K562 (cell line): Measurements from ENCODE around the gene CCDC71L. TPM values are rescaled to one million over a fixed set of nuclear protein-coding genes. Genes with fewer than 3 reads are reported as not detected.

Experiments used
- PCBP2 ChIP-seq: fragments of 200-400 bp; formaldehyde crosslinking; IDR thresholded peaks from 2 replicates; pipeline ENCODE4 v1.6.1; 2018; ENCODE audit warnings: low read length, low read depth, mild to moderate bottlenecking, moderate library complexity; ENCODE audit not compliant: poor library complexity, severe bottlenecking
- POLR2G ChIP-seq: fragments of 200-400 bp; formaldehyde crosslinking; IDR thresholded peaks from 2 replicates; pipeline ENCODE4 v1.6.1; 2017; ENCODE audit warnings: low read depth, mild to moderate bottlenecking, antibody characterized with exemption, low read length, moderate library complexity
- RBM34 ChIP-seq: fragments of 200-400 bp; formaldehyde crosslinking; IDR thresholded peaks from 2 replicates; pipeline ENCODE4 v1.6.1; 2018; ENCODE audit warnings: low read length, borderline replicate concordance; ENCODE audit not compliant: insufficient read depth
- ZNF311 ChIP-seq: fragments of 250-450 bp; sonication (Bioruptor Pico); IDR thresholded peaks from 2 replicates; pipeline ENCODE4 v1.4.0; 2020; ENCODE audit warnings: mild to moderate bottlenecking, moderate library complexity
- ZSCAN29 ChIP-seq: fragments of 450-650 bp; IDR thresholded peaks from 2 replicates; pipeline ENCODE4 v1.6.1; 2017
- polyA plus RNA-seq, 8 experiments: library from polyadenylated mRNA; depleted of rRNA in 4 of 8; stranded (reverse) in 5 of 8; unstranded in 3 of 8; fragments of >200 nt; fragmentation: Nextera tagmentation in 2 of 8; fragmentation: Illumina TruSeq in 1 of 8; extraction: Ambion mirVana in 2 of 8; extraction: Trizol in 1 of 8; gene quantifications; 2 replicates each; pipeline versions ENCODE4 v1.2.1 to v1.2.3, GENCODE V29; 2011 to 2014; ENCODE audit warnings: inconsistent platforms in 1 of 8, missing spikeins in 1 of 8
- total RNA-seq, 7 experiments: library from RNA; depleted of rRNA in 6 of 7; stranded (reverse); fragments of >200 nt in 6 of 7; fragmentation: Illumina TruSeq in 2 of 7; extraction: Trizol in 2 of 7; gene quantifications; 2 replicates each; pipeline versions ENCODE4 v1.2.1 to v1.2.3, GENCODE V29; 2011 to 2021; ENCODE audit warnings: low replicate concordance in 1 of 7
- TF ChIP-seq, protein P1 (sequence below): fragments of 450-650 bp; IDR thresholded peaks from 2 replicates; pipeline ENCODE4 v1.6.1; 2014; ENCODE audit warnings: low read depth, mild to moderate bottlenecking, moderate library complexity, borderline replicate concordance
- TF ChIP-seq, protein P2 (sequence below): fragments of 200-600 bp; sonication (generic); IDR thresholded peaks from one replicate; pipeline ENCODE4 v1.6.1; 2012; ENCODE audit warnings: mild to moderate bottlenecking, low read depth, low read length, inconsistent platforms

CCDC71L gene
- total and polyA plus RNA-seq, 9 of the 15 experiments (the other 6 are each of a cell fraction or from before 2014, with no cell fraction given), result 5.7 to 108 (median 25.4) TPM

DNA sequence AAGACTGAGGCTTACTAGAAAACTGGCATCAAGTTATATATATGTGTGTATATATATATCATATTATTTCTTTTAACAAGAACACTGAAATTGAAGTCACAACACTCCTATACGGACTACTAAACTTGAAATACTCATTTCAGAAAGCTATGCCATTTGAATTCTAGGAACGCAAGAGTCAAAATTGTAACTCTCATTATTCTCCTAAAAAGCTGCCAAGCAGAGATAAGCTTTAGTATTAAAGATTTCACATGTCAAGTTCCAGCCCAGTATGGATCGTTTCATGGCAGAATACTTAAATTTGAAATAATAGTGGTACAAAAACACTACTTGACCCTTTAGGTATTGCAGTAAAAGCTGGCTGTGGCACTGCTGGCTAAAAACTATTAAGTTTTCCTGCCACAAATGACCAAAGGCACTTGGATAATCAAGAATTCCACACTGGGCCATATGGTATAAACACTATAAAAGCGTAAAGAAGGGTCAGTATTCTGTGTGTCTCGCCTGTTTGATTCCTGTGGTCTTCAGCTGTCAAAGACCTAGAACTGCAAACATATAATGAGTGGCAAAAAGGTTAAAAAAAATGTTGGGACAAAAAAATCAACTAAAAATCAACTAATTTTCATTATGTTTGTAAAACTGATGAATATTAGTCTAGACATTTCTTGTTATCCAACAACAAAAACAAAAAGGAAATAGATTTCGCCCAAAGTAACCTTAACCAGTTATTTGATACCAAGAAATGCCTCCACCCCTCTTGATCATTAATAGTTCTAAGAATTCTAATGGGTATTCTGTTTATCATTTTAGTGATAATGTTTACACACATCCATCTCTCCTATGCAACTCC, 2.4 kb downstream of the CCDC71L start (continued):
- TF ChIP-seq, protein P1, sequence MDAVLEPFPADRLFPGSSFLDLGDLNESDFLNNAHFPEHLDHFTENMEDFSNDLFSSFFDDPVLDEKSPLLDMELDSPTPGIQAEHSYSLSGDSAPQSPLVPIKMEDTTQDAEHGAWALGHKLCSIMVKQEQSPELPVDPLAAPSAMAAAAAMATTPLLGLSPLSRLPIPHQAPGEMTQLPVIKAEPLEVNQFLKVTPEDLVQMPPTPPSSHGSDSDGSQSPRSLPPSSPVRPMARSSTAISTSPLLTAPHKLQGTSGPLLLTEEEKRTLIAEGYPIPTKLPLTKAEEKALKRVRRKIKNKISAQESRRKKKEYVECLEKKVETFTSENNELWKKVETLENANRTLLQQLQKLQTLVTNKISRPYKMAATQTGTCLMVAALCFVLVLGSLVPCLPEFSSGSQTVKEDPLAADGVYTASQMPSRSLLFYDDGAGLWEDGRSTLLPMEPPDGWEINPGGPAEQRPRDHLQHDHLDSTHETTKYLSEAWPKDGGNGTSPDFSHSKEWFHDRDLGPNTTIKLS, result no peak
- TF ChIP-seq, protein P2, sequence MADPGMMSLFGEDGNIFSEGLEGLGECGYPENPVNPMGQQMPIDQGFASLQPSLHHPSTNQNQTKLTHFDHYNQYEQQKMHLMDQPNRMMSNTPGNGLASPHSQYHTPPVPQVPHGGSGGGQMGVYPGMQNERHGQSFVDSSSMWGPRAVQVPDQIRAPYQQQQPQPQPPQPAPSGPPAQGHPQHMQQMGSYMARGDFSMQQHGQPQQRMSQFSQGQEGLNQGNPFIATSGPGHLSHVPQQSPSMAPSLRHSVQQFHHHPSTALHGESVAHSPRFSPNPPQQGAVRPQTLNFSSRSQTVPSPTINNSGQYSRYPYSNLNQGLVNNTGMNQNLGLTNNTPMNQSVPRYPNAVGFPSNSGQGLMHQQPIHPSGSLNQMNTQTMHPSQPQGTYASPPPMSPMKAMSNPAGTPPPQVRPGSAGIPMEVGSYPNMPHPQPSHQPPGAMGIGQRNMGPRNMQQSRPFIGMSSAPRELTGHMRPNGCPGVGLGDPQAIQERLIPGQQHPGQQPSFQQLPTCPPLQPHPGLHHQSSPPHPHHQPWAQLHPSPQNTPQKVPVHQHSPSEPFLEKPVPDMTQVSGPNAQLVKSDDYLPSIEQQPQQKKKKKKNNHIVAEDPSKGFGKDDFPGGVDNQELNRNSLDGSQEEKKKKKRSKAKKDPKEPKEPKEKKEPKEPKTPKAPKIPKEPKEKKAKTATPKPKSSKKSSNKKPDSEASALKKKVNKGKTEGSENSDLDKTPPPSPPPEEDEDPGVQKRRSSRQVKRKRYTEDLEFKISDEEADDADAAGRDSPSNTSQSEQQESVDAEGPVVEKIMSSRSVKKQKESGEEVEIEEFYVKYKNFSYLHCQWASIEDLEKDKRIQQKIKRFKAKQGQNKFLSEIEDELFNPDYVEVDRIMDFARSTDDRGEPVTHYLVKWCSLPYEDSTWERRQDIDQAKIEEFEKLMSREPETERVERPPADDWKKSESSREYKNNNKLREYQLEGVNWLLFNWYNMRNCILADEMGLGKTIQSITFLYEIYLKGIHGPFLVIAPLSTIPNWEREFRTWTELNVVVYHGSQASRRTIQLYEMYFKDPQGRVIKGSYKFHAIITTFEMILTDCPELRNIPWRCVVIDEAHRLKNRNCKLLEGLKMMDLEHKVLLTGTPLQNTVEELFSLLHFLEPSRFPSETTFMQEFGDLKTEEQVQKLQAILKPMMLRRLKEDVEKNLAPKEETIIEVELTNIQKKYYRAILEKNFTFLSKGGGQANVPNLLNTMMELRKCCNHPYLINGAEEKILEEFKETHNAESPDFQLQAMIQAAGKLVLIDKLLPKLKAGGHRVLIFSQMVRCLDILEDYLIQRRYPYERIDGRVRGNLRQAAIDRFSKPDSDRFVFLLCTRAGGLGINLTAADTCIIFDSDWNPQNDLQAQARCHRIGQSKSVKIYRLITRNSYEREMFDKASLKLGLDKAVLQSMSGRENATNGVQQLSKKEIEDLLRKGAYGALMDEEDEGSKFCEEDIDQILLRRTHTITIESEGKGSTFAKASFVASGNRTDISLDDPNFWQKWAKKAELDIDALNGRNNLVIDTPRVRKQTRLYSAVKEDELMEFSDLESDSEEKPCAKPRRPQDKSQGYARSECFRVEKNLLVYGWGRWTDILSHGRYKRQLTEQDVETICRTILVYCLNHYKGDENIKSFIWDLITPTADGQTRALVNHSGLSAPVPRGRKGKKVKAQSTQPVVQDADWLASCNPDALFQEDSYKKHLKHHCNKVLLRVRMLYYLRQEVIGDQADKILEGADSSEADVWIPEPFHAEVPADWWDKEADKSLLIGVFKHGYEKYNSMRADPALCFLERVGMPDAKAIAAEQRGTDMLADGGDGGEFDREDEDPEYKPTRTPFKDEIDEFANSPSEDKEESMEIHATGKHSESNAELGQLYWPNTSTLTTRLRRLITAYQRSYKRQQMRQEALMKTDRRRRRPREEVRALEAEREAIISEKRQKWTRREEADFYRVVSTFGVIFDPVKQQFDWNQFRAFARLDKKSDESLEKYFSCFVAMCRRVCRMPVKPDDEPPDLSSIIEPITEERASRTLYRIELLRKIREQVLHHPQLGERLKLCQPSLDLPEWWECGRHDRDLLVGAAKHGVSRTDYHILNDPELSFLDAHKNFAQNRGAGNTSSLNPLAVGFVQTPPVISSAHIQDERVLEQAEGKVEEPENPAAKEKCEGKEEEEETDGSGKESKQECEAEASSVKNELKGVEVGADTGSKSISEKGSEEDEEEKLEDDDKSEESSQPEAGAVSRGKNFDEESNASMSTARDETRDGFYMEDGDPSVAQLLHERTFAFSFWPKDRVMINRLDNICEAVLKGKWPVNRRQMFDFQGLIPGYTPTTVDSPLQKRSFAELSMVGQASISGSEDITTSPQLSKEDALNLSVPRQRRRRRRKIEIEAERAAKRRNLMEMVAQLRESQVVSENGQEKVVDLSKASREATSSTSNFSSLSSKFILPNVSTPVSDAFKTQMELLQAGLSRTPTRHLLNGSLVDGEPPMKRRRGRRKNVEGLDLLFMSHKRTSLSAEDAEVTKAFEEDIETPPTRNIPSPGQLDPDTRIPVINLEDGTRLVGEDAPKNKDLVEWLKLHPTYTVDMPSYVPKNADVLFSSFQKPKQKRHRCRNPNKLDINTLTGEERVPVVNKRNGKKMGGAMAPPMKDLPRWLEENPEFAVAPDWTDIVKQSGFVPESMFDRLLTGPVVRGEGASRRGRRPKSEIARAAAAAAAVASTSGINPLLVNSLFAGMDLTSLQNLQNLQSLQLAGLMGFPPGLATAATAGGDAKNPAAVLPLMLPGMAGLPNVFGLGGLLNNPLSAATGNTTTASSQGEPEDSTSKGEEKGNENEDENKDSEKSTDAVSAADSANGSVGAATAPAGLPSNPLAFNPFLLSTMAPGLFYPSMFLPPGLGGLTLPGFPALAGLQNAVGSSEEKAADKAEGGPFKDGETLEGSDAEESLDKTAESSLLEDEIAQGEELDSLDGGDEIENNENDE, result no peak
- TF ChIP-seq PCBP2, result no peak
- no peak for TF ChIP-seq ZNF311
- no peak; the same call in 1 of the 2 replicates for TF ChIP-seq POLR2G
- no peak for TF ChIP-seq ZSCAN29
- no peak for TF ChIP-seq RBM34
- TF ChIP-seq, all 486 proteins: peak for 34
